Activated CD4-positive, alpha-beta T cell treated with anti-CD3 and anti-CD28 coated beads, Interleukin-2, amount 50 U/mL, for 4 hours (primary cell): Measurements from ENCODE around the gene ADAP1.
"Not testable (repeated sequence)": the region's sequence is repeated elsewhere in the genome, so short reads cannot be mapped to it uniquely, and the experiment has no call there.

Experiments used
- DNase-seq, 2 experiments: peaks; one replicate each; pipeline ENCODE4 v3.0.0-alpha.2; 2020

ADAP1 gene

GRCh38 chr7:935874-936385, 18.6 kb downstream of the ADAP1 start:
- no peak for DNase-seq

- DNase-seq, result no peak
Observed at GRCh38 chr7:935164-935873, 19.2 kb downstream of the ADAP1 start.

- DNase-seq, result no peak
Observed at GRCh38 chr7:934469-935163, 19.9 kb downstream of the ADAP1 start.

GRCh38 chr7:932651-932975, 21.9 kb downstream of the ADAP1 start:
- no peak for DNase-seq

- no peak for DNase-seq
Observed at GRCh38 chr7:931871-932650, 22.4 kb downstream of the ADAP1 start.

- DNase-seq, result no peak
Observed at GRCh38 chr7:930975-931758, 23.3 kb downstream of the ADAP1 start.

- no peak for DNase-seq
Observed at GRCh38 chr7:929311-929711, 25.2 kb downstream of the ADAP1 start.

- no peak for DNase-seq
Observed at GRCh38 chr7:927031-927671, 27.3 kb downstream of the ADAP1 start.

- DNase-seq, result no peak
Observed at GRCh38 chr7:926061-927030, 28.1 kb downstream of the ADAP1 start.

GRCh38 chr7:925601-926000, 28.9 kb downstream of the ADAP1 start:
- DNase-seq, result no peak

- DNase-seq, result peak; percentile 24 to 39
Observed at GRCh38 chr7:924541-925231, 29.8 kb downstream of the ADAP1 start.

- DNase-seq, result not testable (repeated sequence)
Observed at GRCh38 chr7:924042-924441, 30.4 kb downstream of the ADAP1 start.

GRCh38 chr7:923108-924041, 31.1 kb downstream of the ADAP1 start:
- peak; percentile 90 to 93 for DNase-seq

- peak; percentile 46 to 55 for DNase-seq
Observed at GRCh38 chr7:922334-923107, 32.0 kb downstream of the ADAP1 start.

- no peak for DNase-seq
Observed at GRCh38 chr7:921581-922333, 32.7 kb downstream of the ADAP1 start.

GRCh38 chr7:921071-921461, 33.4 kb downstream of the ADAP1 start:
- no peak for DNase-seq

- no peak for DNase-seq
Observed at GRCh38 chr7:920351-921070, 34.0 kb downstream of the ADAP1 start.
